ENCODE data around the gene IRF2BPL. TPM values are rescaled to one million over a fixed set of nuclear protein-coding genes. Genes with fewer than 3 reads are reported as not detected.

The IRF2BPL gene
- total RNA-seq, 2 donors from 2014 or later, result 26.7 to 52.1 TPM

DNA sequence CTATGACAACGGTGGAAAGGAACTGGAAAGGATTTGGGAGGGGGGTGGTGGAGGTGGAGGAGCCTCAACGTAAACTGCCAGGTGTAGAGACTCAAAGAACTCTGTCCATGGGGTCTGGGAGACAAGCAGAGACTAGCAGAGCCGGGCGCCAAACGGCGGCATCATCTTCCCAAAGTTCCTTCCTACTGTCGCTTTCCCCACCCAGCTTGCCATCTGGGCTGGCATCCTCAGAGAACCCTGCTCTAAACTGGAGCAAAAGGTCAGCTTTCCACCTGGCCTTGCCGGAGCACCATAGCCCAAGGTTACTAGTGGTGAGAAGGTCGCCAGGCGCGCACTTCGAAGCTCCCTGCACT, 4.0 kb upstream of the IRF2BPL start:
- 5 to 7% methylated on average over 8 to 12 of the region's 12 CpGs for WGBS, 2 donors
- no peaks in the 10 kb centered on the region for H3K9me3 ChIP-seq
- DNase-seq, result no peak
- H3K4me1 ChIP-seq, result peaks cover 82% of the 10 kb centered on the region
- no peak for ATAC-seq
- TF ChIP-seq, protein P1, sequence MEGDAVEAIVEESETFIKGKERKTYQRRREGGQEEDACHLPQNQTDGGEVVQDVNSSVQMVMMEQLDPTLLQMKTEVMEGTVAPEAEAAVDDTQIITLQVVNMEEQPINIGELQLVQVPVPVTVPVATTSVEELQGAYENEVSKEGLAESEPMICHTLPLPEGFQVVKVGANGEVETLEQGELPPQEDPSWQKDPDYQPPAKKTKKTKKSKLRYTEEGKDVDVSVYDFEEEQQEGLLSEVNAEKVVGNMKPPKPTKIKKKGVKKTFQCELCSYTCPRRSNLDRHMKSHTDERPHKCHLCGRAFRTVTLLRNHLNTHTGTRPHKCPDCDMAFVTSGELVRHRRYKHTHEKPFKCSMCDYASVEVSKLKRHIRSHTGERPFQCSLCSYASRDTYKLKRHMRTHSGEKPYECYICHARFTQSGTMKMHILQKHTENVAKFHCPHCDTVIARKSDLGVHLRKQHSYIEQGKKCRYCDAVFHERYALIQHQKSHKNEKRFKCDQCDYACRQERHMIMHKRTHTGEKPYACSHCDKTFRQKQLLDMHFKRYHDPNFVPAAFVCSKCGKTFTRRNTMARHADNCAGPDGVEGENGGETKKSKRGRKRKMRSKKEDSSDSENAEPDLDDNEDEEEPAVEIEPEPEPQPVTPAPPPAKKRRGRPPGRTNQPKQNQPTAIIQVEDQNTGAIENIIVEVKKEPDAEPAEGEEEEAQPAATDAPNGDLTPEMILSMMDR (IDR thresholded peaks at IDR 0.05), result no peak
- no peak for TF ChIP-seq POLR2A (IDR thresholded peaks at IDR 0.05)
- H3K36me3 ChIP-seq (replicated peaks in 1 of 2; ENCODE audit: insufficient read depth in 1 of 2, low read depth in 2 of 2), result no peaks in the 10 kb centered on the region
- intact Hi-C loops (cut with DNase I), result no loop called here
- H3K27ac ChIP-seq, result peak overlapping the region; percentile 99 to 100 (median 100)
- H3K27me3 ChIP-seq, result no peaks in the 10 kb centered on the region
- H3K4me3 ChIP-seq, result no peak overlapping the region

DNA sequence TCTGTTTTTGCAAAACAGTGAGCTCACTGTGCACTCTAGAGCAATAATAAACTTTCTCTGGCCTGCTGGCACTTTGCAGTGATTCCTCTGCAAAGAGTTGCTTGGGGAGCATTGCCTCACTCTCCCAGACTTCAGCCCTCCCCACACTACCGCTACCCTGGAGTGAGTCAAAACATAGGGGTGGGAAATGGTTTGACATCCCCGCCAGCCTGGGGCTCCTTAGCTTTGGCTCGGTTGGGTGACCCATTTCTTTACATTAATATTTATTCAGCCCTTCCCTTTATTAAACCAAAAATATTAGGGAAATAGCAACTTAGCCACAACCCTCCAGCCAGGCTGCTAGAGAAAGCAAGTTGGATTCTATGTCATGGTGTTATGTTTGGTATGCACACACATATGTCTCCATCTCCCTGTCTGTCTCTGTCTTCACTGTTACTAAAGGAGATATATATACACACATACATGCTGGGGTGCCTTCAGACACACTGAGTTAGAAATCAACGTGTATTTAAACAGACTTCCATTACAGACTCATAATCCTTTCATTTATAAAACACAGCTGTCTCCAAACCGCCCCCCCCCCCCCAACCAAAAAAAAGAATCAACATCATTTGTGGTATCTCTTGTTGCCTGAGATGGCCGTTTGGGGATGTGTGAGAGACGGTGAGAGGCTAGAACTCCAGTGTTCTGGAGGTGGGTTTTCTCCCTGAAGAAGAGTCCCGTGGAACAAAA, 3.4 kb upstream of the IRF2BPL start:
- peak overlapping the region; percentile 99 to 100 (median 100) for H3K27ac ChIP-seq
- peak in 2 of 4 donors; percentile 39 to 54 for DNase-seq
- no peak overlapping the region for H3K4me3 ChIP-seq
- TF ChIP-seq, protein P1 (IDR thresholded peaks at IDR 0.05), result no peak
- TF ChIP-seq POLR2A (IDR thresholded peaks at IDR 0.05), result no peak
- no peak for ATAC-seq
- intact Hi-C loops (cut with DNase I), result no loop called here
- H3K36me3 ChIP-seq (replicated peaks in 1 of 2; ENCODE audit: insufficient read depth in 1 of 2, low read depth in 2 of 2), result no peaks in the 10 kb centered on the region
- no peaks in the 10 kb centered on the region for H3K9me3 ChIP-seq
- H3K27me3 ChIP-seq, result no peaks in the 10 kb centered on the region
- whole genome bisulfite sequencing, 2 donors, result 26 to 32% methylated on average over 8 of the region's 8 CpGs
- H3K4me1 ChIP-seq, result peaks cover 77% of the 10 kb centered on the region

DNA sequence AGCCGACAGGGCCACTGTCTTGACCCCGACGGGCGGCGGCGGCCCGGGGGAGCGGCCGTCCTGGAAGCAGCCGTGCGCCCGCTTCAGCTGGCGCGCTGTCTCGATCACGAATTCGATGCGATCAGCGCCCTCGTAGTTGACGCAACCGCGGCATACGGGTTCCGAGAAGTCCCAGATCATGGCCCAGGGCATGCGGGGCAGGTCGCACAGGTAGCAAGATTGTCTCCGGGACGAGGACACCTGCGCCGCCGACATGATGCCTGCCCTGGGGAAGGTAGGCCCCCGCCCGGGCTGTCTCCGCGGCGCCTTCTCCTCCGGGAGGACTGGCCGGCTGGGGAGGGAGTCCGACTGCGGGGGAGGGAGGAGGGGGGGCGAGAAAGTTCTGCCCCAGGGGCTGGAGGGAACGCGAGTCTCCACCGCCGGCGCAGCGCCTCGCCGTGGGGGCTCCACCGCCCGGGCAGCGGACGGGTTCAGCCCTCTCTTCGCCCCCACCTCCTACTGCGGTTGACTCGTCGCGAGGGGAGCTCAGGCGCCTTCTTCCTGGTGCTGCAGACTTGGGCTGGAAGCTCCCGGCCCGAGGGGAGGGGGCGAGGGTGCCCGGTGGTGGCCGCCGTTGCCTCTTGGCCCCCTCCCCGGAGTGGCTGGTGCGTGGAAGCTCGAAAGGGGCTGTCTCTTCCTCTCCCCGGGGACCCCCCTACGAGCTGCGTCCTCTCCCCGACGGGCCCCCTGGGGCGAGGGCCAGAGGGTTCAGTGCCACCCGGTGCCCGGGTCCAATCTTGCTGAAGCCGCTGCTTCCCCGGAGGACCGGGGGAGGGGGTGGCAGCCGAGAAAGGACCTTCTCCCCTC, 747 bp downstream of the IRF2BPL start:
- ATAC-seq (peak; percentile 22), DNase-seq (peak; percentile 73 to 77 (median 76))
- Histone ChIP-seq H3K27ac (peak overlapping the region; percentile 99 to 100 (median 100)), H3K4me3 (peak overlapping the region; percentile 14 to 35), H3K36me3 (replicated peaks in 1 of 2; ENCODE audit: insufficient read depth in 1 of 2, low read depth in 2 of 2) (no peaks in the 10 kb centered on the region), H3K27me3 (no peaks in the 10 kb centered on the region), H3K9me3 (no peaks in the 10 kb centered on the region), H3K4me1 (peaks cover 72% of the 10 kb centered on the region)
- TF ChIP-seq, protein P1 (IDR thresholded peaks at IDR 0.05), result peak in 1 of 7 experiments; percentile 25
- peak in 2 of 3 donors; percentile 75 to 76 for TF ChIP-seq POLR2A (IDR thresholded peaks at IDR 0.05)
- intact Hi-C loops (cut with DNase I), result no loop called here
- WGBS, 2 donors, result 0% methylated on average over 1 to 76 of the region's 81 CpGs

DNA sequence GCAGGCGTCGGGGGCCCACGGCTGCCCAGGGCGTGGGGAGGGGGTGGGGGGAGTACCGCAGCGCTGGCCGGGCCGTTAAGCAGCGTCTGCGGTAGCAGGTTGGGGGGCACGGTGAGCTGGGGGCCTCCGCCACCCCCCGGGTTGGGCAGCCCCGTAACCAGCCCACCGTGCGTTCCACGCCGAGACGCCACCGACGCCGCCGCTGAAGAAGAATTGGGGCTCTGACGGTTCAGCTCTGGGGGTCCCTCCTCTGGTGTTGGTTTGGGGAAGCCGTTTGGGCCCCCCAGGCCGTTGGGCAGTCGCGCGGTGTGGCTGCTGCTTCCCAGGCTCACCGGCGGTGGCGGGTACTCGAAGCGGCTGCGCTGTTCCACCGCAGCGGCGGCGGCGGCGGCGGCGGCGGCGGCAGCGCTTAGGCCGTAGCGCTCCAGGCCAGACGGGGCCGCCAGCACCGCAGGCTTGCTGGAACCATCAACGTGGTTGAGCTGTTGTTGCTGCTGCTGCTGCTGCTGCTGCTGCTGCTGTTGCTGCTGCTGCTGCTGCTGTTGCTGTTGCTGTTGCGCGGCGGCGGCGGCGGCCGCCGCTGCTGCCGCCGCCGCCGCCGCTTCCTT, 1.5 kb downstream of the IRF2BPL start:
- H3K27me3 ChIP-seq, result no peaks in the 10 kb centered on the region
- peak overlapping the region; percentile 99 to 100 (median 100) for H3K27ac ChIP-seq
- WGBS, 2 donors, result 0 to 1% methylated on average over 38 to 49 of the region's 65 CpGs
- H3K9me3 ChIP-seq, result no peaks in the 10 kb centered on the region
- peak overlapping the region; percentile 14 to 80 for H3K4me3 ChIP-seq
- peak; percentile 18 for ATAC-seq
- H3K36me3 ChIP-seq (replicated peaks in 1 of 2; ENCODE audit: insufficient read depth in 1 of 2, low read depth in 2 of 2), result no peaks in the 10 kb centered on the region
- H3K4me1 ChIP-seq, result peaks cover 73% of the 10 kb centered on the region
- DNase-seq, result peak; percentile 62 to 65 (median 64)
- intact Hi-C loops (cut with DNase I), result no loop called here
- TF ChIP-seq, protein P1 (IDR thresholded peaks at IDR 0.05), result peak in 4 of 7 experiments; percentile 8 to 30 (median 24)
- no peak for TF ChIP-seq POLR2A (IDR thresholded peaks at IDR 0.05)

Measured in body of pancreas (tissue), 4 donors.